ENCODE results near the gene HSD11B1L. TPM values are rescaled to one million over a fixed set of nuclear protein-coding genes. Genes with fewer than 3 reads are reported as not detected.

HSD11B1L gene
- total RNA-seq, 1 experiment from 2014 or later = 6.0 TPM

DNA sequence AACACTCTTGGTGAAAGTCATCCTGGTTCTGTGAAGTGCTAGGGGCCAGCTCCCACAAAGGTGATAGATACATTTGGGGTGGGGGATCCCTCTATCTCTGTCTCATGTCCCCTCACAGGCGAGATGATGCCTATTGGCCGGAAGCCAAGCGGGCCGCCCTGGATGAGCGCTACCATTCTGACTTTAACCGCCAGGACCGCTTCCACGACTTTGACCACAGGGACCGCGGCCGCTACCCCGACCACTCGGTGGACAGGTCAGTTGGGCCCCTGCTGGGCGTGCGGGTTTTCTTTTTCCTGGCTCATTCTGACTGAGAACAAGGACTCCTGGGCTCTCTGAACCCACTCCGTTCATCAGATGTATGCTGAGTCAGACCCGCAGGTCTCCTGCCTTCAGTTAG lies 16.9 kb upstream of the HSD11B1L start:
- Histone ChIP-seq H4K20me1 (ENCODE audit: insufficient read depth) (no peaks in the 10 kb centered on the region), H2AFZ (ENCODE audit: low read depth, low read length, poor library complexity, severe bottlenecking) (no peak overlapping the region), H3K79me2 (ENCODE audit: insufficient read depth, low read length) (peaks cover 23% of the 10 kb centered on the region), H3K9me2 (ENCODE audit: insufficient read depth) (no peaks in the 10 kb centered on the region), H3K27me3 (ENCODE audit: insufficient read depth, low read length) (no peaks in the 10 kb centered on the region), H3K9ac (ENCODE audit: low read length) (no peak overlapping the region), H3K9me3 (ENCODE audit: control insufficient read depth in 1 of 2, insufficient read depth in 1 of 2, low read depth in 1 of 2, low read length in 2 of 2) (no peaks in the 10 kb centered on the region), H3K4me3 (replicated peaks in 1 of 2; ENCODE audit: low read depth in 1 of 2, low read length in 2 of 2) (no peak overlapping the region), H3K4me2 (ENCODE audit: low read length) (no peak overlapping the region), H3K27ac (ENCODE audit: low read depth, low read length) (no peak overlapping the region), H3K36me3 (ENCODE audit: control insufficient read depth in 1 of 2, insufficient read depth in 2 of 2, low read length in 2 of 2) (peaks cover 57 to 70% of the 10 kb centered on the region in 2 experiments; a peak in 3 of 4 replicates), H3K4me1 (ENCODE audit: control insufficient read depth in 1 of 2, insufficient read depth in 2 of 2, low read length in 2 of 2) (no peaks in the 10 kb centered on the region; a peak in 2 of 4 replicates)
- BruUV-seq (replicated peaks) = no TSS peak
- DNase-seq (ENCODE audit: low read depth, low spot score) (no peak), ATAC-seq (no peak)
- RAD21 ChIA-PET (ENCODE audit: low non-redundant PET in 1 of 2, low total read pairs in 2 of 2, uncharacterized antibody in 2 of 2, unreplicated experiment in 2 of 2) = no interaction called here
- CTCF ChIA-PET = no interaction called here
- TF ChIP-seq TCF7L2 (IDR thresholded peaks at IDR 0.05; ENCODE audit: borderline replicate concordance, extremely low read depth, insufficient read depth, insufficient read length) = no peak
- TF ChIP-seq RAD21 (IDR thresholded peaks at IDR 0.05; ENCODE audit: low read depth) = no peak
- no peak for TF ChIP-seq POLR2A (IDR thresholded peaks at IDR 0.05; ENCODE audit: borderline replicate concordance, extremely low read depth, insufficient read depth, insufficient read length)
- no peak for TF ChIP-seq POLR2AphosphoS5 (IDR thresholded peaks at IDR 0.05; ENCODE audit: low read depth, low read length)
- TF ChIP-seq, protein P1, sequence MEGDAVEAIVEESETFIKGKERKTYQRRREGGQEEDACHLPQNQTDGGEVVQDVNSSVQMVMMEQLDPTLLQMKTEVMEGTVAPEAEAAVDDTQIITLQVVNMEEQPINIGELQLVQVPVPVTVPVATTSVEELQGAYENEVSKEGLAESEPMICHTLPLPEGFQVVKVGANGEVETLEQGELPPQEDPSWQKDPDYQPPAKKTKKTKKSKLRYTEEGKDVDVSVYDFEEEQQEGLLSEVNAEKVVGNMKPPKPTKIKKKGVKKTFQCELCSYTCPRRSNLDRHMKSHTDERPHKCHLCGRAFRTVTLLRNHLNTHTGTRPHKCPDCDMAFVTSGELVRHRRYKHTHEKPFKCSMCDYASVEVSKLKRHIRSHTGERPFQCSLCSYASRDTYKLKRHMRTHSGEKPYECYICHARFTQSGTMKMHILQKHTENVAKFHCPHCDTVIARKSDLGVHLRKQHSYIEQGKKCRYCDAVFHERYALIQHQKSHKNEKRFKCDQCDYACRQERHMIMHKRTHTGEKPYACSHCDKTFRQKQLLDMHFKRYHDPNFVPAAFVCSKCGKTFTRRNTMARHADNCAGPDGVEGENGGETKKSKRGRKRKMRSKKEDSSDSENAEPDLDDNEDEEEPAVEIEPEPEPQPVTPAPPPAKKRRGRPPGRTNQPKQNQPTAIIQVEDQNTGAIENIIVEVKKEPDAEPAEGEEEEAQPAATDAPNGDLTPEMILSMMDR (IDR thresholded peaks at IDR 0.05 in 2 of 3, conservative IDR thresholded peaks at IDR 0.05 in 1 of 3; ENCODE audit: borderline replicate concordance in 1 of 3, insufficient read depth in 1 of 3, low read depth in 2 of 3, low read length in 2 of 3) = no peak
- no peak for TF ChIP-seq CBX3 (IDR thresholded peaks at IDR 0.05; ENCODE audit: low read depth)
- intact Hi-C loops (cut with micrococcal nuclease) = no loop called here
- POLR2A ChIA-PET = no interaction called here

DNA sequence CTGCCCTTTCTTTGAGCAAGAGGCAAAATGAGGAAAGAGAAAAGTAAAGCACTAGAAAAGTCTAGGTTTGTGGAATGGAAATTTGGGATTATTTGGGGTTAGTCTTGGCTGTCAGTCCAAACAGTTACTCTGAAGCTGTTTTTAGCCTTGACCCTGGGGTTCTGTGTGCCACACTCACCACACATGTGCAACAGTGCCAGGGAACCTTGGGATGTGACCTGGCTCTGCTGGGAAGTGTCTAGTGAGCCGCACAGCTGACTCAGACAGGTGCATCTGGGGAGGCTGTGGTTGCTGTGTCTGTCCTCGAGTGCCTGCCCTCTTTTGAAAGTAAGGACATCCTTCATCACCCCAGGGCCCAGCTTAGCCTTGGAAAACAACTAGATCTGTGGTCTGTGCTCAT lies 16.3 kb upstream of the HSD11B1L start:
- Histone ChIP-seq H3K79me2 (ENCODE audit: insufficient read depth, low read length) (peaks cover 22% of the 10 kb centered on the region), H3K9ac (ENCODE audit: low read length) (no peak overlapping the region), H3K36me3 (ENCODE audit: control insufficient read depth in 1 of 2, insufficient read depth in 2 of 2, low read length in 2 of 2) (peaks cover 57 to 76% of the 10 kb centered on the region in 2 experiments; a peak in 3 of 4 replicates), H3K9me2 (ENCODE audit: insufficient read depth) (no peaks in the 10 kb centered on the region), H3K27me3 (ENCODE audit: insufficient read depth, low read length) (no peaks in the 10 kb centered on the region), H3K4me2 (ENCODE audit: low read length) (no peak overlapping the region), H3K4me3 (replicated peaks in 1 of 2; ENCODE audit: low read depth in 1 of 2, low read length in 2 of 2) (no peak overlapping the region), H4K20me1 (ENCODE audit: insufficient read depth) (no peaks in the 10 kb centered on the region), H2AFZ (ENCODE audit: low read depth, low read length, poor library complexity, severe bottlenecking) (no peak overlapping the region), H3K4me1 (ENCODE audit: control insufficient read depth in 1 of 2, insufficient read depth in 2 of 2, low read length in 2 of 2) (no peaks in the 10 kb centered on the region; a peak in 2 of 4 replicates), H3K9me3 (ENCODE audit: control insufficient read depth in 1 of 2, insufficient read depth in 1 of 2, low read depth in 1 of 2, low read length in 2 of 2) (no peaks in the 10 kb centered on the region), H3K27ac (ENCODE audit: low read depth, low read length) (no peak overlapping the region)
- intact Hi-C loops (cut with micrococcal nuclease) = no loop called here
- CTCF ChIA-PET = interaction anchor here (0.8 kb wide), 1 partner anchor 22 kb away, joined by 3 read pairs; no protein-coding TSS in a partner anchor
- TF ChIP-seq, protein P2, sequence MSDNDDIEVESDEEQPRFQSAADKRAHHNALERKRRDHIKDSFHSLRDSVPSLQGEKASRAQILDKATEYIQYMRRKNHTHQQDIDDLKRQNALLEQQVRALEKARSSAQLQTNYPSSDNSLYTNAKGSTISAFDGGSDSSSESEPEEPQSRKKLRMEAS (IDR thresholded peaks at IDR 0.05) = no peak
- TF ChIP-seq RAD21 (IDR thresholded peaks at IDR 0.05; ENCODE audit: low read depth) = no peak
- no peak for TF ChIP-seq JUND (IDR thresholded peaks at IDR 0.05)
- TF ChIP-seq, protein P1 (IDR thresholded peaks at IDR 0.05 in 2 of 3, conservative IDR thresholded peaks at IDR 0.05 in 1 of 3; ENCODE audit: borderline replicate concordance in 1 of 3, insufficient read depth in 1 of 3, low read depth in 2 of 3, low read length in 2 of 3) = no peak
- TF ChIP-seq EGR1 (IDR thresholded peaks at IDR 0.05; ENCODE audit: low read depth) = no peak
- TF ChIP-seq FOSL1 (IDR thresholded peaks at IDR 0.05; ENCODE audit: low read depth) = no peak
- TF ChIP-seq TCF7L2 (IDR thresholded peaks at IDR 0.05; ENCODE audit: borderline replicate concordance, extremely low read depth, insufficient read depth, insufficient read length) = no peak
- no TSS peak for BruUV-seq (replicated peaks)
- RAD21 ChIA-PET (ENCODE audit: low non-redundant PET in 1 of 2, low total read pairs in 2 of 2, uncharacterized antibody in 2 of 2, unreplicated experiment in 2 of 2) = no interaction called here
- DNase-seq (ENCODE audit: low read depth, low spot score) (no peak), ATAC-seq (no peak)
- POLR2A ChIA-PET = no interaction called here
